ENCODE measurements around the gene SAYSD1. TPM values are rescaled to one million over a fixed set of nuclear protein-coding genes. Genes with fewer than 3 reads are reported as not detected.

Gene SAYSD1
- total and polyA plus RNA-seq, 2 experiments from 2014 or later, result 9.9 to 12.4 TPM

DNA sequence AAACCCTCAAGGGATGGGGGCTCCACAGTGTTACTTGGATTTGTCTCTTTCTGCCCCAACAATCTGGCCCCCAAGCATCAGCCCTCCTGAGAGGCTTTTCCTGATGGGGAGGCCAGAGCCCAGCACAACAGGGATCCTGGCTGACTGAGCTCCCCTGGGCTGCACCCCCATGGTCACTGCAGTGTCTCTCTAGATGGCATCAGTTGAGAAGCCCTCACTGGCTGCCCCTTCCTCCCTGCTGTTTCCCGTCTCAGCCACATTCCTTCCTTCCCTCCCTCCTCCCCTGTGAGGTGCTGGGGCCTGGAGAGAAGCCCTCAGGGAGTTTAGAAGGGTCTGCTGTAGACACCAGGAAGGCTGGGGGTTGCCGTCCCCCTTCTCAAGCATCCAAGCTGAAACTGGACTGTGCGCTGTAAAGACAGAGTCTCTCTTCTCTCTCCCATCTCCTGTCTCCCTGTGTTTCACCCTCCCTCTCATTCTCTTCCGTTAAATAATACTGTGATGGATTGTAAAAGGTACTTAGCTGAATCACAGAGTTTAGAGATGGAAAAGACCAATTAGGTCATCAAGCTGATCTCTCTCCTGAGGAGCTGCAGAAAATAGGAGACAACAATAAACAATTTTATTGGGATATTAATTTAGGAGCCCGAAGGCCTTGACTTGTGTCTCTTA, 29.7 kb downstream of the SAYSD1 start:
- Histone ChIP-seq H3K4me3 (no peak overlapping the region), H3K9me3 (ENCODE audit: low read depth) (no peaks in the 10 kb centered on the region), H3K4me1 (ENCODE audit: low read depth) (peaks cover 6% of the 10 kb centered on the region), H3K27ac (no peak overlapping the region), H3K36me3 (no peaks in the 10 kb centered on the region), H3K27me3 (no peaks in the 10 kb centered on the region)
- TF ChIP-seq, protein P1, sequence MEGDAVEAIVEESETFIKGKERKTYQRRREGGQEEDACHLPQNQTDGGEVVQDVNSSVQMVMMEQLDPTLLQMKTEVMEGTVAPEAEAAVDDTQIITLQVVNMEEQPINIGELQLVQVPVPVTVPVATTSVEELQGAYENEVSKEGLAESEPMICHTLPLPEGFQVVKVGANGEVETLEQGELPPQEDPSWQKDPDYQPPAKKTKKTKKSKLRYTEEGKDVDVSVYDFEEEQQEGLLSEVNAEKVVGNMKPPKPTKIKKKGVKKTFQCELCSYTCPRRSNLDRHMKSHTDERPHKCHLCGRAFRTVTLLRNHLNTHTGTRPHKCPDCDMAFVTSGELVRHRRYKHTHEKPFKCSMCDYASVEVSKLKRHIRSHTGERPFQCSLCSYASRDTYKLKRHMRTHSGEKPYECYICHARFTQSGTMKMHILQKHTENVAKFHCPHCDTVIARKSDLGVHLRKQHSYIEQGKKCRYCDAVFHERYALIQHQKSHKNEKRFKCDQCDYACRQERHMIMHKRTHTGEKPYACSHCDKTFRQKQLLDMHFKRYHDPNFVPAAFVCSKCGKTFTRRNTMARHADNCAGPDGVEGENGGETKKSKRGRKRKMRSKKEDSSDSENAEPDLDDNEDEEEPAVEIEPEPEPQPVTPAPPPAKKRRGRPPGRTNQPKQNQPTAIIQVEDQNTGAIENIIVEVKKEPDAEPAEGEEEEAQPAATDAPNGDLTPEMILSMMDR (IDR thresholded peaks at IDR 0.05; ENCODE audit: low read depth, low read length), result no peak
- no peak for DNase-seq (ENCODE audit: low read depth in 1 of 2, low spot score in 1 of 2)

DNA sequence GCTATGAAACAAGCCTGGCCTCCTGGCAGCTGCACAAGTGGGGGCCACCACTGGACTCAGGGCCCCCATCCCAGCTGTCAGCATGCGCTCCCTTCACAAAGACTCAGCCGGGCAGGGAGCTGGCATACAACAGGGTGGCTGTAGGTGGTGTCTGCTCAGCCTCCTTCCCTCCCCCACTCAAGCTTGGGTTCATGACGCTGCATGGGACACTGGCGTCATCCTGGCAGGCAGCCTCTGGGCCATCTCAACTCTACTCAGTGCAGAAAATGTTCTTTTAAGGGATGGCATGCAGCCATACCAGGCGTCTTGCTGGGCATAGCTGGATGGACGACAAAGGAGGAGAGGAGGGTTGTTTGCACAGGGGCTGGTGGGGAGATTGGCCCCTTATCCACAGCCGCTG, 30.5 kb downstream of the SAYSD1 start:
- H3K4me1 ChIP-seq (ENCODE audit: low read depth), result peaks cover 6% of the 10 kb centered on the region
- H3K9me3 ChIP-seq (ENCODE audit: low read depth), result no peaks in the 10 kb centered on the region
- no peaks in the 10 kb centered on the region for H3K27me3 ChIP-seq
- no peak overlapping the region for H3K4me3 ChIP-seq
- H3K36me3 ChIP-seq, result no peaks in the 10 kb centered on the region
- DNase-seq (ENCODE audit: low read depth in 1 of 2, low spot score in 1 of 2), result no peak
- no peak overlapping the region for H3K27ac ChIP-seq
- TF ChIP-seq, protein P1 (IDR thresholded peaks at IDR 0.05; ENCODE audit: low read depth, low read length), result no peak

DNA sequence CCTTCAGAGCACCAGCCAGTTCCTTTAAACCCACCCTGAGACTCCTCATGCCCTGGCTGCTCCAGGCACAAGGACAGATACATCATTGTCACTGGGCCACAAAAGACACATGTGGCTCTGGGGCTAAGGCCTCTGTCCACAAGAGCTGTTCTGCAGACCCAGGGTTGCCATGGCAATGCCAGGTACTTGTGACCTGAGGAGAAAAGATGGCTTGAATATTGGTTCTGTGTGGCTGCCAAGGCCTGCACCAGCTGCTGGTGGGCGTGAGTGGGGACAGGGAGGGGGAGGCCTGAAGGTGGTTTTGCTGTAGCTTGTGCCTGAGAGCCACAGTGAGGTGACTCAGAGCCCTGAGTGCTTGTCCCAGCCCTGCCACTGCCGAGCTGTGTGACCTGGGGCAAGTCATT, 31.8 kb downstream of the SAYSD1 start:
- TF ChIP-seq, protein P1 (IDR thresholded peaks at IDR 0.05; ENCODE audit: low read depth, low read length), result no peak
- Histone ChIP-seq H3K9me3 (ENCODE audit: low read depth) (no peaks in the 10 kb centered on the region), H3K27me3 (no peaks in the 10 kb centered on the region), H3K27ac (no peak overlapping the region), H3K4me1 (ENCODE audit: low read depth) (no peaks in the 10 kb centered on the region), H3K36me3 (no peaks in the 10 kb centered on the region), H3K4me3 (no peak overlapping the region)
- DNase-seq (ENCODE audit: low read depth in 1 of 2, low spot score in 1 of 2), result no peak

DNA sequence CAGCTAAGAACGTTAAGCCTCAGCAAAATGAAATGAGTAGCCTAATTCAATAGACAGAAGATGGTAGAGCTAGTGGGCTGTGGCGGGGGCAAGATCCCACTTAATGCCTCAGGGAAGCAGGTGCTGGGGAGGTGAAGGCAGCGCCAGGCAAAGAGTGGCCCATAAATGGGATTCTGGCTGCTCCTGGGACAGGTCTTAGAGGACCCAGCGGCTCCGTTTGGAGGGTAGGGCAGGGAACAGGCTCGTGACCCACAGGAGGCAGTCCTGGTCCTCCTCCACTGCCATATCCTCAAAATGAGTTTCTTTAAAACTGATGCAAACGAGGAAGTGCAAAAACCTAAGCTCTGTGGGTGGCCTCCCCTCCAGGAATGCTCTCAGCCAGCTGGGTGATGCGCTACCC, 32.7 kb downstream of the SAYSD1 start:
- no peak overlapping the region for H3K27ac ChIP-seq
- H3K9me3 ChIP-seq (ENCODE audit: low read depth), result no peaks in the 10 kb centered on the region
- H3K4me1 ChIP-seq (ENCODE audit: low read depth), result no peaks in the 10 kb centered on the region
- no peak overlapping the region for H3K4me3 ChIP-seq
- no peak for DNase-seq (ENCODE audit: low read depth in 1 of 2, low spot score in 1 of 2)
- no peaks in the 10 kb centered on the region for H3K36me3 ChIP-seq
- no peaks in the 10 kb centered on the region for H3K27me3 ChIP-seq
- TF ChIP-seq, protein P1 (IDR thresholded peaks at IDR 0.05; ENCODE audit: low read depth, low read length), result no peak

DNA sequence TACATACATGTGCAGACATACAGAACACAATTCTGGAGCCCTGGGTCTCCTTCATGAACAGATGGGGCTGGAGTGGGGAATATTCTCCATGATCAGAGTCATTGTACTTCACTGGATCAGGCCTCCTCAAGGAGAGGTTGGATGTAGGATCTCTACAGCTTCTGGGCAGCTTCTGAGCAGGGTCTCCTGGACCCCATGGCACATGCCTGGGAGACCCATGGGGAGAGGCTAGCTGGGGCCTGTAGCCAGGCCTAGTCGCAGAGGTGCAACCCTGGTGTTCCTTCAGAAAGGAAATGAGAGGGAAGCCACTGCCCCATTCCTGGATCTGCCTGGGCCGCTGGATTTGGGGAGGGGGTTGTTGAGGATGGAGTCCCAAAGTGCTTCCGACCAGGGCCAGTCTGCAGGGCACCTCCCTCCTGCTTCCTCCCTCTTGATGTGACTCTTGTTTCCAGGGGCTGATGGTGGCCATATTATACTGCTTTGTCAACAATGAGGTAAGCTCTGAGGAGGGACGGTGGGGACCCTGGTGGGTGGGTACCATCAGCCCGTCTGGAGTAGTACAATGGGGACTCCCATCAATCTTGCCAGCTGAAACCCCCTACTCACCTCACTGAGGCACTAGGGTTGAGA, 34.6 kb downstream of the SAYSD1 start:
- Histone ChIP-seq H3K27ac (no peak overlapping the region), H3K4me3 (no peak overlapping the region), H3K36me3 (no peaks in the 10 kb centered on the region), H3K4me1 (ENCODE audit: low read depth) (no peaks in the 10 kb centered on the region), H3K27me3 (no peaks in the 10 kb centered on the region), H3K9me3 (ENCODE audit: low read depth) (no peaks in the 10 kb centered on the region)
- no peak for DNase-seq (ENCODE audit: low read depth in 1 of 2, low spot score in 1 of 2)
- TF ChIP-seq, protein P1 (IDR thresholded peaks at IDR 0.05; ENCODE audit: low read depth, low read length), result no peak
